GM18907 (cell line): Measurements from ENCODE around the gene COA5.

Experiments used
- ATAC-seq: cut with Tn5 transposase; IDR thresholded peaks from one replicate; pipeline ENCODE4 v1.9.1; 2021; ENCODE audit warnings: mild to moderate bottlenecking, moderate library complexity; ENCODE audit not compliant: unreplicated experiment

The COA5 gene

DNA sequence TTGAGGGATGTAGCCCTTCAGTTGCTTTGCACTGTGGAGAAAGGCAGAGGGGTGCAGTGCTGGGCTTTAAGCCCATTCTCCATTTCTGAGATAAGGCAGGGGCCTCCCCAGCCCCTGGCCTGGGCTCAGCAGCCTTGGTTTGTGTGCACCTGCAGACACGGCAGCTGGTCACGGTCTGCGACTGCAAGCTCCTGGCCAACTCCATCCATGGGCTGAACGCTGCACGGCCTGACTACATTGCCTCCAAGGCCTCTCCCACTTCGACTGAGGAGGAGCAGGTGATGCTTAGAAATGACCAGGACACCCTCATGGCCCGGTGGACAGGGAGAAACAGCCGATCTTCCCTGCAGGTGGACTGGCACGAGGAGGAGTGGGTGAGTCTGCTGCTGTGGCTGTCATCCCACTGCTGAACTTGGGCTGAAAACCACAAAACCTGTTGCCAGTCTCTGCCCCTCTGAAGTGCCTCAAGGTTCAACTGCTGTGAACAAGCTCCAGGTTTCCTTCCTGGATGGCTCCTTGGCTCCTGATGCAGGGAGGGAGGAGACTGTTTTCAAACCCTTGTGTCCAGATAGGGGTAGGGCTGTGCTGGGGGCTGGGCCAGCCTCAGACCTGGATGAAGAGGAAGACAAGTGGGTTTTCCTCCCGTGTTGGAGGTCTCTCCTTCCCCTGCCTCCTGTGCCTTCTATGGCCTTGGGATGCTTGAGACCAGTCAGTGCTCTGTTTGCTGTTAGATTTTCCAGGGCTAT, 54.0 kb downstream of the COA5 start:
- ATAC-seq: no peak

DNA sequence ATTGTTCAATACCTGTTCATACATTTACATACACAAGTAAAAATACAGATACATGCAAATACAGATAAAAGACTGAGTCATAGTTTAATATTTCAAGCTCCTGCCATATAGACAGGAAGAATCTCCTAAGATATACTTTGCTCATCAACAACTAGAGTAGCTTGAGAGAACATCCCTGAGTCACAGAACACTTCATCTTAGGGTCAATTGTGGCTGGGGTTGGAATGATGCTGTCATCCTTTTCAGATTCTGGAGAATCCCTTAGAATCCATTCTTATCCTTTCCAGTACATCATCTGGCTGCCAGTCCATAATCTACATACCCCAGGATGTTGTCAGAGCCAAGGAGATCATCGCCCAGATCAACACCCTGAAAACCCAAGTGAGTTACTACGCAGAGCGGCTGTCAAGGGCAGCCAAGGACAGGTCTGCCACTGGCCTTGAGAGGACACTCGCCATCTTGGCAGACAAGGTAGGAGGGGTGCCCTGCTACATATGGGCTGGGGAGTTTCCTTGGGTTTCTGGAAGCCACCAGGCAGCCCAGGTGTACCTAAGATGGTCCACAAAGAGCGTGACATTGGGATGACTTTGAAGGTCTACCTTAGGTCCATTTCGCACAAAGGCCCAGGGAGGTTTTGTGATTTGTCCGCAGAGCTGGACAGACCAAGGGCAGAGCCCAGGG, 55.7 kb downstream of the COA5 start:
- no peak for ATAC-seq

DNA sequence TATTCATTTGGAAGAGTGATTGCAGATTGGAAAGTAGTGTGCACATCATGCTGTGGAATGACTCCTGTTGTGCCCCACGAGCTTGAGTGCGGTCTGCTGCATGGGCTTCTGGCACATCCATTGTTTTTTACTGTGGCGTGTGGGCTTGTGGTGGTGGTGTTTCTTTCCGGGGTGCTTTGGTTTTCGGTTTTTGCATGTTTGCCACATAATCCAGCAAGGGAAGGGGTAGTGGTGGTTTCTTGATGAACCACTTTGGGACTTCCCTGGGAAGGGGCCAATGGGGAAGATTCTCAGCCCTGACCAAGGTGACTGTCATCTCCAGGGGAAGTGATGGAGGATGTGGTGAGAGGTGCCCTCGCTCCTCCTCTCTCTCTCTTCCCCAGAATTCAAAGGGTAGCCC, 57.0 kb downstream of the COA5 start:
- no peak for ATAC-seq

DNA sequence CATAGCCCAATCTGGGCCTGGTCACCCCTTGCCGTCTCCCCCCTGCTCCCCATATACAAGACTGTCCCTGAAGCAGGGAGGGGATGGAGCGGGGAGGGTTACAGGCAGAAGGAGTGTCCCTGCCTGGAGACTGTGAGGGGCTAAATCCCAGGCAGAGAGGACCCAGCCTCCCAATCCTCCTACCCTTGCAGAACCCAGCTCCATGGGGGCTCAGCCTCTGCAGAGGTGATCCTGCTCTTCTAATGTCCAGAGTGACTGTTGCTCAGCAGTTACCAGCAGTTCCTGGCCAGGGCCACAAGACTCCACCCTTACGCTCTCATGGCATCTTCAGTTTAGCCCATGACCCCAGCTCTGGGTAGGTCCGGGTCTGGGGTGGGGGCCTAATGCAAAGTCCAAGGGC, 58.1 kb downstream of the COA5 start:
- ATAC-seq: no peak
